WTC11 (cell line): ENCODE results near the gene CLEC2A. TPM values are rescaled to one million over a fixed set of nuclear protein-coding genes. Genes with fewer than 3 reads are reported as not detected.

ENCODE experiments used
- ATAC-seq: fragments of 200-7000 bp; cut with Tn5 transposase; 2 replicates; pipeline ENCODE4 v1.10.0; 2021; ENCODE audit warnings: mild to moderate bottlenecking, moderate library complexity
- CTCF ChIA-PET: fragments of 300-600 bp; sonication (Branson Sonifier 250); formaldehyde crosslinking; loops from one replicate; lab custom pipeline; 2021; ENCODE audit warnings: antibody characterized with exemption; lab: Charles Lee
- POLR2A ChIA-PET: fragments of 350-600 bp; sonication (Branson Sonifier 250); formaldehyde crosslinking; loops from one replicate; lab custom pipeline; 2021; ENCODE audit warnings: antibody characterized with exemption; lab: Charles Lee
- DNase-seq: peaks from one replicate; pipeline ENCODE4 v3.0.0; 2021; ENCODE audit warnings: low spot score
- H3K27ac Mint-ChIP-seq: 2 replicates; pipeline ENCODE4 v1.8.0; 2021; ENCODE audit warnings: mixed read lengths
- H3K27me3 Mint-ChIP-seq: 2 replicates; pipeline ENCODE4 v1.8.0; 2021; ENCODE audit warnings: low read depth, mild to moderate bottlenecking, moderate library complexity, mixed read lengths
- H3K36me3 Mint-ChIP-seq: 2 replicates; pipeline ENCODE4 v1.8.0; 2021; ENCODE audit warnings: mixed read lengths
- H3K4me1 Mint-ChIP-seq: 2 replicates; pipeline ENCODE4 v1.8.0; 2022; ENCODE audit warnings: mixed read lengths
- H3K4me3 Mint-ChIP-seq: 2 replicates; pipeline ENCODE4 v1.8.0; 2021; ENCODE audit warnings: mild to moderate bottlenecking, moderate library complexity, mixed read lengths
- H3K9me3 Mint-ChIP-seq: 2 replicates; pipeline ENCODE4 v1.8.0; 2021; ENCODE audit warnings: mixed read lengths
- ARID4B ChIP-seq: sonication (generic); formaldehyde crosslinking; IDR thresholded peaks from 2 replicates; pipeline ENCODE4 v1.8.0; 2023; ENCODE audit warnings: missing genetic modification reagents, mild to moderate bottlenecking, borderline replicate concordance
- ATF3 ChIP-seq: sonication (generic); formaldehyde crosslinking; conservative IDR thresholded peaks from 2 replicates; pipeline ENCODE4 v1.8.1; 2022; ENCODE audit warnings: mild to moderate bottlenecking, missing genetic modification reagents
- CREM ChIP-seq: sonication (generic); formaldehyde crosslinking; IDR thresholded peaks from 2 replicates; pipeline ENCODE4 v1.8.1; 2022; ENCODE audit warnings: mild to moderate bottlenecking, missing genetic modification reagents, moderate library complexity
- EMX1 ChIP-seq: fragments of 250-450 bp; sonication (Bioruptor Pico); IDR thresholded peaks from 2 replicates; pipeline ENCODE4 v1.8.0; 2021; ENCODE audit warnings: mild to moderate bottlenecking
- NFATC4 ChIP-seq: fragments of 250-450 bp; sonication (Bioruptor Pico); IDR thresholded peaks from 2 replicates; pipeline ENCODE4 v1.9.0; 2021; ENCODE audit warnings: mild to moderate bottlenecking
- NR3C1 ChIP-seq: sonication (generic); formaldehyde crosslinking; conservative IDR thresholded peaks from 2 replicates; pipeline ENCODE4 v1.8.1; 2023; ENCODE audit warnings: low read depth, mild to moderate bottlenecking, missing genetic modification reagents
- PRDM15 ChIP-seq: sonication (generic); formaldehyde crosslinking; IDR thresholded peaks from 2 replicates; pipeline ENCODE4 v1.8.0; 2022; ENCODE audit warnings: missing genetic modification reagents
- TEAD4 ChIP-seq: sonication (generic); formaldehyde crosslinking; IDR thresholded peaks from 2 replicates; pipeline ENCODE4 v1.8.0; 2022; ENCODE audit warnings: mild to moderate bottlenecking, missing genetic modification reagents
- ZNF121 ChIP-seq: sonication (generic); formaldehyde crosslinking; IDR thresholded peaks from 2 replicates; pipeline ENCODE4 v1.8.0; 2023; ENCODE audit warnings: missing genetic modification reagents
- ZNF232 ChIP-seq: sonication (generic); formaldehyde crosslinking; IDR thresholded peaks from 2 replicates; pipeline ENCODE4 v1.8.0; 2022; ENCODE audit warnings: mild to moderate bottlenecking, missing genetic modification reagents
- ZNF425 ChIP-seq: fragments of 250-450 bp; sonication (Bioruptor Pico); conservative IDR thresholded peaks from 2 replicates; pipeline ENCODE4 v1.9.0; 2021; ENCODE audit warnings: mild to moderate bottlenecking
- ZNF532 ChIP-seq: fragments of 250-450 bp; sonication (Bioruptor Pico); IDR thresholded peaks from 2 replicates; pipeline ENCODE4 v1.9.0; 2021; ENCODE audit warnings: mild to moderate bottlenecking, borderline replicate concordance
- total RNA-seq: library from RNA; stranded (reverse); gene quantifications from 3 replicates; pipeline ENCODE4 v1.2.3, GENCODE V29; 2021
- TF ChIP-seq, protein P1 (sequence below): sonication (generic); formaldehyde crosslinking; IDR thresholded peaks from 2 replicates; pipeline ENCODE4 v1.8.1; 2022; ENCODE audit warnings: missing genetic modification reagents, borderline replicate concordance
- TF ChIP-seq, protein P2 (sequence below): sonication (generic); formaldehyde crosslinking; IDR thresholded peaks from 2 replicates; pipeline ENCODE4 v1.8.1; 2023; ENCODE audit warnings: mild to moderate bottlenecking, missing genetic modification reagents
- TF ChIP-seq, protein P3 (sequence below): sonication (generic); formaldehyde crosslinking; IDR thresholded peaks from 2 replicates; pipeline ENCODE4 v1.8.1; 2023; ENCODE audit warnings: mild to moderate bottlenecking, missing genetic modification reagents, moderate library complexity

Gene CLEC2A
- total RNA-seq, 1 experiment from 2014 or later: 3.5 TPM

- no peak overlapping the region for H3K4me3 Mint-ChIP-seq
- ATAC-seq (no peak), DNase-seq (no peak)
- H3K27ac Mint-ChIP-seq: no peak overlapping the region
- H3K27me3 Mint-ChIP-seq: no peaks in the 10 kb centered on the region; the same call in 1 of the 2 replicates
- no peak for TF ChIP-seq NR3C1 (CRISPR knock-in tag)
- TF ChIP-seq, protein P1, sequence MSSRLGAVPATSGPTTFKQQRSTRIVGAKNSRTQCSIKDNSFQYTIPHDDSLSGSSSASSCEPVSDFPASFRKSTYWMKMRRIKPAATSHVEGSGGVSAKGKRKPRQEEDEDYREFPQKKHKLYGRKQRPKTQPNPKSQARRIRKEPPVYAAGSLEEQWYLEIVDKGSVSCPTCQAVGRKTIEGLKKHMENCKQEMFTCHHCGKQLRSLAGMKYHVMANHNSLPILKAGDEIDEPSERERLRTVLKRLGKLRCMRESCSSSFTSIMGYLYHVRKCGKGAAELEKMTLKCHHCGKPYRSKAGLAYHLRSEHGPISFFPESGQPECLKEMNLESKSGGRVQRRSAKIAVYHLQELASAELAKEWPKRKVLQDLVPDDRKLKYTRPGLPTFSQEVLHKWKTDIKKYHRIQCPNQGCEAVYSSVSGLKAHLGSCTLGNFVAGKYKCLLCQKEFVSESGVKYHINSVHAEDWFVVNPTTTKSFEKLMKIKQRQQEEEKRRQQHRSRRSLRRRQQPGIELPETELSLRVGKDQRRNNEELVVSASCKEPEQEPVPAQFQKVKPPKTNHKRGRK (CRISPR knock-in tag): no peak
- no peak for TF ChIP-seq ZNF232 (CRISPR knock-in tag)
- TF ChIP-seq, protein P2, sequence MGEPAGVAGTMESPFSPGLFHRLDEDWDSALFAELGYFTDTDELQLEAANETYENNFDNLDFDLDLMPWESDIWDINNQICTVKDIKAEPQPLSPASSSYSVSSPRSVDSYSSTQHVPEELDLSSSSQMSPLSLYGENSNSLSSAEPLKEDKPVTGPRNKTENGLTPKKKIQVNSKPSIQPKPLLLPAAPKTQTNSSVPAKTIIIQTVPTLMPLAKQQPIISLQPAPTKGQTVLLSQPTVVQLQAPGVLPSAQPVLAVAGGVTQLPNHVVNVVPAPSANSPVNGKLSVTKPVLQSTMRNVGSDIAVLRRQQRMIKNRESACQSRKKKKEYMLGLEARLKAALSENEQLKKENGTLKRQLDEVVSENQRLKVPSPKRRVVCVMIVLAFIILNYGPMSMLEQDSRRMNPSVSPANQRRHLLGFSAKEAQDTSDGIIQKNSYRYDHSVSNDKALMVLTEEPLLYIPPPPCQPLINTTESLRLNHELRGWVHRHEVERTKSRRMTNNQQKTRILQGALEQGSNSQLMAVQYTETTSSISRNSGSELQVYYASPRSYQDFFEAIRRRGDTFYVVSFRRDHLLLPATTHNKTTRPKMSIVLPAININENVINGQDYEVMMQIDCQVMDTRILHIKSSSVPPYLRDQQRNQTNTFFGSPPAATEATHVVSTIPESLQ: no peak
- no peak for TF ChIP-seq ZNF425 (CRISPR knock-in tag)
- TF ChIP-seq, protein P3, sequence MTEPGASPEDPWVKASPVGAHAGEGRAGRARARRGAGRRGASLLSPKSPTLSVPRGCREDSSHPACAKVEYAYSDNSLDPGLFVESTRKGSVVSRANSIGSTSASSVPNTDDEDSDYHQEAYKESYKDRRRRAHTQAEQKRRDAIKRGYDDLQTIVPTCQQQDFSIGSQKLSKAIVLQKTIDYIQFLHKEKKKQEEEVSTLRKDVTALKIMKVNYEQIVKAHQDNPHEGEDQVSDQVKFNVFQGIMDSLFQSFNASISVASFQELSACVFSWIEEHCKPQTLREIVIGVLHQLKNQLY (CRISPR knock-in tag): no peak
- TF ChIP-seq, all 79 proteins: peak for 0
- ChIA-PET CTCF (no interaction called here), POLR2A (no interaction called here)
- no peaks in the 10 kb centered on the region for H3K36me3 Mint-ChIP-seq
- H3K4me1 Mint-ChIP-seq: peaks cover 2% of the 10 kb centered on the region; the same call in 1 of the 2 replicates
- no peaks in the 10 kb centered on the region for H3K9me3 Mint-ChIP-seq
These were observed 4.4 kb upstream of the CLEC2A start for GRCh38 chr12:9936591-9936990.

DNA sequence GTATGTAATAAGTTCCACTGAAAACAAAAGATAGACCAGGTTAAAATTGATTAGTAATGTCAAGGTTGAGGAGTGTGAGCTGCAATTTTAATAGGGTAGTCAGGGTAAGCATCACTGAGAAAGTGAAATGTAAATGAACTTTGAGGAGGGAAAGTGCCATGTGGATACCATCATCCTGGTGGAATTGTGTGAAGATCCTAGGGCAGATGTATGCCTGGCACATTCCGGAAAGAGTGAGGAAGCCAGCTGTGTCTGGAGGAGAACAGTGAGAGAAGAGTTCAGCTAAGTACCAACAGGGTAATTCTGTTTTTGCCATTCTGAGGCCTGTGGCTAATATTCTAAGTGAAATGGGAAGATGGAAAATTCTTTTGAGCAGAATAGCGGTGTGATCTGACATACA is 2.9 kb upstream of the CLEC2A start:
- ChIA-PET POLR2A (no interaction called here), CTCF (interaction anchor here (0.5 kb wide), 1 partner anchor 15 kb away, joined by 3 read pairs; no protein-coding TSS in a partner anchor)
- Mint-ChIP-seq H3K27me3 (no peaks in the 10 kb centered on the region; the same call in 1 of the 2 replicates), H3K36me3 (no peaks in the 10 kb centered on the region), H3K4me3 (no peak overlapping the region), H3K9me3 (no peaks in the 10 kb centered on the region), H3K4me1 (no peaks in the 10 kb centered on the region), H3K27ac (no peak overlapping the region)
- DNase-seq (no peak), ATAC-seq (no peak)
- TF ChIP-seq PRDM15: no peak
- no peak for TF ChIP-seq ARID4B
- TF ChIP-seq EMX1: no peak
- TF ChIP-seq ATF3 (CRISPR knock-in tag): no peak
- no peak for TF ChIP-seq NFATC4
- no peak for TF ChIP-seq ZNF121 (CRISPR knock-in tag)
- no peak for TF ChIP-seq CREM
- no peak for TF ChIP-seq ZNF532
- TF ChIP-seq TEAD4 (CRISPR knock-in tag): no peak
